Stimulated activated CD4-positive, alpha-beta T cell treated with anti-CD3 and anti-CD28 coated beads, Interleukin-4, amount 100 ng/mL, for 4 hours (primary cell): ENCODE results near the gene TTC28.

Experiments
- DNase-seq, 2 experiments: peaks; one replicate each; pipeline ENCODE4 v3.0.0-alpha.2; 2020

TTC28 gene

DNA sequence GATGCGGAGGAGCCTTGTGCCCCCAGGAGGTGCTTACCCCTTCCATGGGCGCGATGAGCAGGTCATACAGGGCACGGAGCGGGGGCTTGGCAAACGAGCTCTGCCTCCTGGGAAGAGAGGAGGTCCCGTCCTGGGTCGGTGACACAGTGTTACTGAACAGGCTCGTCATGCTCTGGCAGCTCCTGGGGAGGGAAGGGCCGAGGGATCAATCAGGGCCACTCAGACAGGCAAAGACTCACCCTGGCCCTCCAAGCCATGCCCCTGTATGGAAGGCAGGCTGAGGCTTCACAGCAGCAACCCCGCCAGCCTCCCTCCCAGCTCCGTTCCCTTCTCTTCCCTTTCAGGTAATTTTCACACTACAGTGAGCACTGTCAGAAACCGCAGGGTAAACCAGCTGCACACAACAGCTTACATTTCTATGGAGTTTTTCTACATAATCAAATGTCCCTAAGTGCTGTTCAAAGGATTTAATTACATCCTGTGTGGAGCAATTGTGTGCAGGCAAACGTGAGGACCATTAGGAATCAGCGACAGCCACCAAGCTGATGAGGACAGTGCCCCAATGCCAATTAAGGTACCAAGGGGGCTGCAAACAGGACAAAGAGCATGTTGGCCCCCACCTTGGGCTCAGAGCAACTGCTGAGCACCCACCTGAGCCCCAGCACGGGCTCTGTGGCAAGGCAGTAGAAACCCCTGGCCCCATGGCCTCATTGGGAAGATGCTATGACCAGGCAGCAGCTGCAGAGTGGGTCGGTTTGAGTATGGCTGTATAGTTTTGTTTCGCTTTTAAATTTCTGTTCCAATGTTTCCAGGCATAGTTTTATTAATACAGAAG, 665.2 kb downstream of the TTC28 start:
- DNase-seq, result no peak

DNA sequence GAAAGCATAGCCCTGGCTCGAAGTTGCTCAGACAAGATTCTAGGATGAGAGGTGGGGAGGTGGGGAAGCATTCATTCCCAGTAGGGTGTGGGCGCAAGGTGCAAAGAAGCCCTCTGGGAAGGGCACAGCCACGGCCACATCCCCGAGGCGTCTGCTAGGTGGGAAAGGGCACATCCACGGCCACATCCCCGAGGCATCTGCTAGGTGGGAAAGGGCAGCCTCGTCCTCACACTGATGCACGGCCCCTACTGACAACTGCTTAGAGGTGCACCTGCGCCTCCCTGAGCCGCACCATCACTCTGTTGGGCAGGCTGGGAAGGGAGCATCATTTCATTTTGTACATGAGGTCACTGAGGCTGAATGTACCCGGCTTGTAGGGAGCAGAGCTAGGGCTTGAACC, 666.0 kb downstream of the TTC28 start:
- DNase-seq, result no peak

DNA sequence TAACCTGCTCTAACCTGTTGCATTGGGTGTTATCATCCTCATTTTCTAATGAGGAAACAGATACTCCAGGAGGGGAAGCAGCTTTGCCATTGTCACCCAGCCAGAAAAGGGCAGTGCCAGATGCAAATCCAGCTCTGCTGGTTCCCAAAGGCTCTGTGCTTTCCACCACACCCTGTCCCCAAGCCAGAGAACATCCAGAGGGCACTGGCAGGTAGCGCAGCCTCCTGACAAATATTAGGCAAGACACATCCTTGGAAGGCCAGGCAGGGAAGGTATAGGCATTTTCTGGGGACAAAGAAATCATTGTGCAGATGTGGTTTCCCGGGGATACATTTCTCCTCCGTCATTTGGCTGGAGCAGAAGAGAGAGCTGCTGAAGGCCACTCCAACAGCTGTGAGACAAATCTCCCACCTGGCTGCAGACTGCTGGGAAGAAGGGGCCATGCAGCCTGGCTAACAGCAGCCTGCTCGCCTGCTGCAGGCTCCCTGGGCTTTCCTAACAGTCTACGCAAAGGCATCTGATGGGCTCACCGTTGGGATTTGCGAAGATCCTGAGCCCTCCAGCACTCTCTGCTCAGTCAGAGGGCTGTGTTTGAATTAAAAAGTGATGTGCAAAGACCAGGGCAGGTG, 666.7 kb downstream of the TTC28 start:
- DNase-seq, result no peak

DNA sequence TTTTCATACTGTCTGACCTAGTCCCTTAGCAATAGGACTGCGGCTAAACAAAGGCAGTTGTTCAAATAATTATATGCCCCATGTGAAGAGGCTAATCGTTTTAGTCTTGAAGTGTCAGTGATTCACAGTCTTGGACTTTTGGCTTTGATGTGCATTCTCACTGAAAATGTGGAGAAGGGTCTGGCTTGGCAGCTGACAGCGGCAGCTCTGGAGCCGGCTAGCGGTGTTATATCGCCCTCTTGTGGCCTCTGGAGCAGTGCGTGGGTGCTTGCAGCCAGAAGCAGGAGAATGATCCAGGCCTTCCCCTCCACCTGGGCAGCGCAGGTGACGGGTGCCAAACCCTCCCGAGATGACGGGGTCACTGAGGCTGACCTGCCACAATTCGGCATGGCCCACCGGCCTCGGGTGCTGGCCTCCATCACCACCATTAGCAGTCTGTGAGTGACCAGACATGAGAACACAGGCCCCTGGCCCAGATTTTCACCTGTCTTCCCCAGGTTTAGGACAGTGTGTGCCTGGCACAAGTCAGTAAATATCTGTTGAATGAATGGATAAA, 670.3 kb downstream of the TTC28 start:
- peak; percentile 69 to 70 for DNase-seq

DNA sequence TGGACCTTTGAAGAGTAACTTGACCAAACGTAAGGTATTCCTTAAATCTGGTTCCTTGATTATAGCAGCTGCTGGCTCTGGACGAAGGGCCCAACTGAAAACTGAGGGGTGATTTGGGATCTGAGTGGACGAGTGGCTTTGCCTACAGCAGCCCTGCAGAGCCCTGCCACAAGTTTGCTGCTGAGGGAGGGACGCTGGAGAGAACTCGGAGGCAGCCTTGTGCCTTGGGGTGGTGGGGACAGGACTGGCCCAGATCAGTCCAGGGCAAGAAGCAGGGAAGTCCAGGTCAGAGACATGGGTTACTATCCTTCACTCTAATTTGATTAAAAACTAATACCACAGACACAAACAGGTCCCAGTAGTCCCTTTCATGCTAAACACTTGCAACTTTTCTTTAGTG, 671.0 kb downstream of the TTC28 start:
- no peak for DNase-seq

DNA sequence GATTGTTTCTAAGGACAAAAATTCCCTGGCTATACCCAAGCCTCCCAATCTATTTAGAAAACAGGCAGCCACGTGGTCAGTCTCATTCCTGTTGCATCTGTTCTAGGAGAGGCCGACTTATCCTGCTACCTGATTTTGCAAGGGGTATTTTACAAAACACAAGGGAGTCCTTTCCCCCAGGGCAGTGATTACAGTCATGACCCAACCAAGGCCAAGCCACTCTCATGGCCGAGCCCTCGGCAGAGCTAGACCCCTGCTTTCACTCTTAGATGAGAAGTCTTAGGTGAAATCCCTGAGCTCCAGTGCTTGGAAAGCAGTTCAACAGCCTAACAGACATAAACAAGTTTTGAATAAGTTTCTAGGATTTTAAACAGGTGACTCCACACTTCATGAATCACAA, 671.6 kb downstream of the TTC28 start:
- DNase-seq, result no peak

DNA sequence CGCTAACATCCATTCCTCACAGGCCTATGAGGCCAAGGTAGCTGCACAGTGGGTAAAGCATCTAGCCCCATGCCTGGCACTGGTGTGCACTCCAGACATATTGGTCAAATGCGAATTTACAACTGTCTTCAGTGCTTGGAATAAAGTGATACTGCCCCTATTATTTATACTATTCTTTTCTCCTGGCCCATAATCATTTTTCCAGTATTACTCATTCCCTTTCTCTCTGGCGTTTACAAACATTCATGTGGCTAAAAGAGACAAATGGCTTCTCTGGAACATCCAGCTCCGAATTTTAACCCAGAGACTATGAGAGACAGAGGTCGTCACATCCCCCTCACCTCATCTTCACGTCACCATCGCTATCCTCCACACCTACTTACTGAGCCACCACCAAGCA, 673.4 kb downstream of the TTC28 start:
- DNase-seq, result no peak

DNA sequence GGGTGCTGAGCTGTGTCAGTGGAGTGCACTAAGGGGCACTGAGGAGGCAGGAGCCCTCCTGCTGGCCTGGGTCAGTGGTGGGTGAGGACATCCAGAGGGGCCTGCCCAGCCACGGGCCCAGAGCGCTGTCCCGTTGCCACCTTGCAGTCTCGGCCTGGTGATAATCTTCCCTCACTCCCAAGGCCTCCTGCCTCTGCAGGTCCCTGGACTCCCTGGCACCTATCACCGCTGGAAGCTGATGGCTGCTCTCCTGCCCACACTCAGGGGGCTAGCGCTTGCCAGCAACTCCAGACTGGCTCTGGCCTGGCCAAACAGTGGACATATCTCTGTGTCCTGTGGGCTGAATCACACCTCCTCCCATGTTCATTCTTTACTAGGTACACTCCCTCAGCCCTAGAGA, 674.1 kb downstream of the TTC28 start:
- DNase-seq, result no peak

DNA sequence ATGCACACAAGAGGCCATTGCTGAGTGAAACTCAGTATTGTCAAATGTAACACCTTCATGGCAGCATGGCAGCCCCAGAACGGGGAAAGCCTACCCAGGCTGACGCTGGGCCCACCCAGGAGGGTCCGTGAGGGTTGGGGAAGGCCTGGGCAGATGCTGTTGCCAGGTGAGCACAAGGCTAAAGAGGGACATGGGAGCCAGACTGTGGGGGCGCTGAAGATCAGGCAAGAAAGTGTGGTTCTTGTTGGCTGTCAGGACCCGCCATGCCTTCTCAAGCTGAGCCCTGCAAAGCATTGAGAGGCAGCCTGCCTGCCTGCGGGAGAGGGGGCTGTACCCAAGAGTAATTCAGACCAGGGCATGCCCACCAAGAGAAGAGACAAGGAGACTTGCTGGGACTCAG, 675.6 kb downstream of the TTC28 start:
- DNase-seq, result no peak

DNA sequence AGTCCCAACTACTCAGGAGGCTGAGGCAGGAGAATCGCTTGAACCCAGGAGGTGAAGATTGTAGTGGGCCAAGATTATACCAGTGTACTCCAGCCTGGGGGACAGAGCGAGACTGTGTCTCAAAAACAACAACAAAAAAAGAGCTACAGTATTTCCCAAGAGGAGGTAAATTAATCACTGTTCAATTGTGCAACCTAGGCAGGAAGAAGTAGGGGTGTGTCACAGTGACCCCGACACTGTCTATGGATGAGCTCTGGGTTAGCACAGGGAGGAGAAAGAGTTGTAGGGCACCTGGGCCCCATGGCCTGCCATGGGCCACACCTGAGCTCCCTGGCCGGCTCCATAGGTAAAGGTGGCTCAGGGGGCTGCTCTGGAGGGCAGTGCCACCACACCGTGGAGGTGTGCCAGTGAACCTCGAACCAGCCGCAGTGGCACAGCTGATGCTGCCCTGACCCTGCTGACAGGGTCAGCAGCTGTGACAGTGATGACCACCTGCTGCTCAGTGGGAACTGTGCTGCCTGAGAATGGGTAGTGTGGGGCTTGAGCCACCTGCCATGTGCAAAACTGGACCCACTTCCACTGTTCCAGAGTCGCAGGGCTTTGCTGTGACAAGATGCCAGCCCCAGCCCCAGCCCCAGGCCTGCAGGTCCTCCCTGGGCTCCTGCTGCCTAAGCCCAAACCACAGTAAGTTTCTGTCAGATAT, 676.6 kb downstream of the TTC28 start:
- DNase-seq, result no peak

DNA sequence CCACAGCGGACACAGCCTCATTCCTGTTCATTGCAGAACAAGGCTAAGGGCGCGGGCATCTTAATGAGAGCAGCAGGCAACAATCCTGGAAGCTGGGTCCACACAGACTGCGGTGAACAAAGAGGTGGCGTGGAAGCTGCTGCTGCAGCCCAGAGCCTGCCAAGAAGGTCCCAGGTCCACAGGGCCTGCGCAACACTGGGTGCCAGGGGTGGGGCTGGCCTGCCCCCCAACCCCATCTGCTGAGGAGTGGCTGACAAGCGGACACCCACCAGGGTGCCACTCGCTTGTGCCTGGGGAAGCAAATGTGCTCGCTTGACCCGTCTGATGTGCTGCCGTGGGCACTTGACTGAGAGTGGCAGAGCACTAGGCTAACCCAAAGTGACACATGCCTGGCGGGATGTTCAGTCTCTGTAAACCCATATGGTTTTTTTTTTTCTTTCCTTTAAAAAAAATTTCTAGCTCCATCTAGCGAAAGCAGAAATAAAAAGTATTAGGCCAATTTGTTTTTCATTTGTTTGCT, 677.4 kb downstream of the TTC28 start:
- no peak for DNase-seq

DNA sequence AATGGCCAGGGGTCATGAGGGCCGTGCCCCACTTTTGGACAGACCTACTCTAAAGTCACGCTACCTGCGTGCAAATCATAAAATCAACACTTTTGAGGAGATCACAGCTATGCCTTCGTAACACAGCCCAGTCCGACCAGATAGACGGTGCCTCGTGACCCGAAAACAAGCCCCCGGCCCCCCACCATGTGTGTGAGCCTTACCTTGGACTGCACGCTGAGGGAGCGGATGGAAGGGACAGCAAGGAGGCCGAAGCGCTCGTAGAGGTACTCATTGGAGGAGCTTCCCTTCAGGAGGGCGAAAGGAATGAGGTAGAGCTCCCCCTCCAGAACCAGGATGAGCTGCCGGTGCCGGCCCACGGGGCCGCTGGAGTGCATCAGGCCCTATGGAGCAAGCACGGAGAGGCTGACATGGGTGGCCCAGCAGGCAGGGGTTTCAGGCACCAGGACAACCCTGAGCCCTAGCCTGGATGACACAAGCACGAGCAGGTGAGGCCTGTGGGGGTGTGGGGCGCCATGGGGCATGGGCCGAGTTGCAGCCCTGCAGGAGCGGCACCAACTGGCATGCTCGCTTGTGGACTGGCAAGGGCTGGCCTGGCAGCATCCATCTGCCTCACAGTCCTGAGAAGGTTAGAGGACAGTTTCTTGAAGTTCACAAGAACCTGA, 678.3 kb downstream of the TTC28 start:
- no peak for DNase-seq

DNA sequence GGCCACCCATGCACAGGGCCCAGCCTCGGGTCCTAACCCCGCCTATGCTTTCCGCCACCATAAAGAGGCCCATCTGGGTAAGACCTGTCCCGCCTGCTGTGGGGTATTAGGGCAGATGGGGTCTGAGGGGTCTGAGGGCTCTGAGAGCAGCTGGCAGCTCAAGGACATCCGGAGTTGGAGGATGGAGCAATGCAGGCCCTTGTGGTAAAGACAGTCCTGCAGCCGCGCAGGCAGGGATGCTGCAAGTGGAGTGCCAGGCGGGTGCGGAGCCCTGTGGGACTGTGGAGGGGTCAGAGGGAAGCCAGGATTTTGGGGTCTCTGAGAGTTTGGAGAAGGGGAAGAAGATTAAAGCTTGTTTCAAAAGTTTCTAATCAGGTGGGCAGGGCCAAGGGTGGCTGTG, 679.3 kb downstream of the TTC28 start:
- DNase-seq, result no peak

DNA sequence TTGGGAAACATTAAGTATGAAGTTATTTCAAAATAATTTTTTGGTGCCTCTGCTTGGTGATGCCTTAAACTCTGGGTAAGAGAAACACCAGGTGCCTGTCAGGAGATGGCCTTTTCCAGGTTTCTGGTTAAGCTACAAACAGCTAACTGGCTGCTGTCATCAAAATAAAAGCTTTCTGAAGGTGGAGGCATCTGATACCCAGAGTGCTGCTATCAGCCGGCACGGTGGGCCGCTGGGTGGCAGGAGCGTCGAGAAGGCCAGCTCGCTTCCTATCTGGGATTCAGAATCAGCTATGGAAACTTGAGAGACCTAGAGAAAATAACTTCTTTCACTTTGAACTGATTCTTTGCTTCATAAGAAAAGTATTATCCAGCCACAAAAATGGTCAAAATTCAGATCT, 679.8 kb downstream of the TTC28 start:
- DNase-seq, result no peak

DNA sequence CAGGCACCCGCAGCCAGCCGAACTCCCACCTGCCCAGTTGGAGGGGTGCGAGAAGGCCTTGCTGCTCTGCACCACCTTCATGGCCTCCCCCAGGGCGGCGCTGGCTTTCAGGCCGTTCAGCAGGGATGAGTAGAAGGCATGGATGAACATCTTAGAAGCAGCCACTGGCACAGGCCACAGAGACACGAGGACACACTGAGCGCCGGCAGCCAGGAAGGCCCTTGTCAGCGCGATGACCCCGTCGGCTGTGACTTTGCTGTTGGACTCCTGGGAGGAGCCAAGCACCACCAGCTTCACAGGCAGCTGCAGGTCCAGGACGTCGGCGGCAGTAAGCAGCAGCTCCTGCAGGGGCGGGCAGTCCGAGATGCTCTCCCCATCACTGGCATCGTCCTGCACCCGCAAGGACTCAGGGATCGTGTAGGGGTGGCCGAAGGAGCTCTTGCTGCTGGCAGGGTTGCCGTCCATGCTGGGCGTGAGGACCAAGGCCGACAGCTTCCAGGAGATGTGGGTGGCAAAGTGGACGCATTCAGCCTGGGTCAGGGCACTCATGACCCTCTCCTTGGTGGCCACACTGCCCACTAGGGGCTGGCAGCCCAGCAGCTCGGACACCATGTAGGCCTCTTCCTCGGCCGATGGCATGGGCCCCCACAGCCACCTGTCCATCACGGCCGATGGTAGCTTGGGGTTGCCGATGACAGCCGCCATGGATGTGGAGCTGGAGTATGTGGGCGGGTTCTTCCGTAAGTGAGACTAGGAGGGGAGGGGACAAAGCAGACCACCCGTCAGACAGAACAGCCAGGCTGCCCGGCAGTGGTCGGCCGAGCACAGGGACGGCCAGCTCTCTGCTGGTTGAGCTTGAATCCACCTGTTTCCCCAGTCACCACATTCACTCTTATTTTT, 680.9 kb downstream of the TTC28 start:
- no peak for DNase-seq

DNA sequence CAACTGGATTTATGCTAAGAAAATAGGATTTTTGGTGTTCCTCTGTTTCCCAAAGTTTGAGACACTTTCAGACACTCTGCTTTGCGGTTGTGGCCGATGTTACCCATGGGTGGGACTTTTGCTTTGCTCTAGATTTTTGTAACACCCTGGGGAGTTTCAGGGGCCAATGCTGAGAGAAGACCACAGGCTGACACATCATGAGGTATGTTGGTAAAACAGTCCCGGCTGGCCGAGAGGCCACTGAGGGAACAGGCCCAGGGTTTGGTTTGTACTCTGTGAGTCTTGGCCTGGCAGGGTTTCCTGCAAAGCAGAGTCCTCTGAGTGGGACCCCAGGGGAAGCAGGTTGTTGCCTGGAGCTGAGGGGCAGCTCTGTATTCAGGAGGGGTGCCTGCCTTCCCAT, 682.1 kb downstream of the TTC28 start:
- DNase-seq, result no peak

DNA sequence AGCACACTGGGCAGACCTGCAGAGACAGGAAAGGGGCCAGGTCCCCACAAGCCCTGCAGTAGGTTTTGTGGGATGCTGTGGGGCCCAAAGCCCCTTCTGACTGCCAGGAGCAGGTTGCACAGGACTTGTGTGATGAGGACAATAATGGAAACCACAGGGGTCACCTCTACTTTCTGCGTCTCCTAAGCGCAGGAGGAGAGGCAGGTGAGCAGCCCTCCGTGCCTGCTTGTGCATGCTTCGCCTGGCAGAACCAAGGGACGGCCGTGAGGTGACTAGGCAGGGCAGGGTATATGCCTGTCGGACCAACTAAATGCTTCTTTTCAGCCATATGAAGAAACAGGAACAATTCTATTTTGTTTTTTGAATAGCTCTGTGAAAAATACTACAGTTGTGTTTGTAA, 682.7 kb downstream of the TTC28 start:
- no peak for DNase-seq

DNA sequence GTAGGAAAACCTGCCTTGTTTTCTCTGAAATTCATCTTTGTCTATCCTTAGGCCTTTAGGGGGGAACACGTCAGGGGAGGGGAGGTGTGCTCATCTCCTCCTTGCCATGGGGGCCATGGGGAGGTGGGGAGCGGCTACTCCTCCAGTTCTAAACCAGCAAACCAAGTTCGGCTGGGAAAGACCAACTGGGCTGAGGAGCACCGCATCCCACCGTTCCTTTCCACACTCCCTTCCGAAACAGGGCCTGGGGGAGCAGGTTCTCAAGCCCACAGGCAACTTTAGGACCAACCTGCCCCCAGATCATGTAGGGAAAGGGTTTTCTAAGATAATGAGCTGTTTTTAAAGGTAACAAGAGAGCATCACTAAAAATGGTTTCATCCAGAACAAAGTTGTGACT, 683.1 kb downstream of the TTC28 start:
- no peak for DNase-seq

DNA sequence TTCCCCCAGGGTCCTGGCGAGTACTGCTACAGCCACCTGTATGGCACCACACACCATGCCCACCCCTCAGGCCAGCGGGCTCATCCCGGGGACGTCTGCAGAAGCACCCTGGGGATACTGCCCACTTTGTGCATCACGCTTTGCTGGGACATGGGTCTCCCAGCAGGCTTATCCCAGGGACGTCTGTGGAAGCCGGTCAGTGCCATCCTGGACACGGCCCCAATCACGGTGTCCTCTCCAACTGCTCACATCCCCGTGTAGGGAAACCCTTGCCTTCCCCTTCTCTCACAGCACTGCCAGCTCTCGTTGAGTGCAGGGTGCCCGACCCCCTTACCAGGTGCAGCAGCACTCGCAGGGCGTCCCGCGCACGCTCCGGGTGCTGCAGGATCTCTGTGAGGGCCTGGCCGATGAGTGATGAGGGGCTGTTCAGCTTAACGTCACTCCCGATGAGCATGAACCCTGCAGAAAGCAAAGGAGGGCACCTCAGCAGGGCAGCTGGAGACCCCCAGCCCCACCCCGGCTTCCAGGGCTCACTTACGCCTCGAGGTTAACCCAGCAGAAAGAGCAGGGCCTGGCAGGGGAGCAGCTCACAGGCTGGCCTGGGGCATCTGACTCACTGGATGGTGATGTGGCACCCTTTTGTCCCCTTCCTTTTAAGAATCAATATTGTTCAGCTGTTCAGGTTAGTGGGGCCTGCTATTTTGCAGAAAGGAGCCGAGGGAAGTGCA, 683.7 kb downstream of the TTC28 start:
- DNase-seq, result no peak

DNA sequence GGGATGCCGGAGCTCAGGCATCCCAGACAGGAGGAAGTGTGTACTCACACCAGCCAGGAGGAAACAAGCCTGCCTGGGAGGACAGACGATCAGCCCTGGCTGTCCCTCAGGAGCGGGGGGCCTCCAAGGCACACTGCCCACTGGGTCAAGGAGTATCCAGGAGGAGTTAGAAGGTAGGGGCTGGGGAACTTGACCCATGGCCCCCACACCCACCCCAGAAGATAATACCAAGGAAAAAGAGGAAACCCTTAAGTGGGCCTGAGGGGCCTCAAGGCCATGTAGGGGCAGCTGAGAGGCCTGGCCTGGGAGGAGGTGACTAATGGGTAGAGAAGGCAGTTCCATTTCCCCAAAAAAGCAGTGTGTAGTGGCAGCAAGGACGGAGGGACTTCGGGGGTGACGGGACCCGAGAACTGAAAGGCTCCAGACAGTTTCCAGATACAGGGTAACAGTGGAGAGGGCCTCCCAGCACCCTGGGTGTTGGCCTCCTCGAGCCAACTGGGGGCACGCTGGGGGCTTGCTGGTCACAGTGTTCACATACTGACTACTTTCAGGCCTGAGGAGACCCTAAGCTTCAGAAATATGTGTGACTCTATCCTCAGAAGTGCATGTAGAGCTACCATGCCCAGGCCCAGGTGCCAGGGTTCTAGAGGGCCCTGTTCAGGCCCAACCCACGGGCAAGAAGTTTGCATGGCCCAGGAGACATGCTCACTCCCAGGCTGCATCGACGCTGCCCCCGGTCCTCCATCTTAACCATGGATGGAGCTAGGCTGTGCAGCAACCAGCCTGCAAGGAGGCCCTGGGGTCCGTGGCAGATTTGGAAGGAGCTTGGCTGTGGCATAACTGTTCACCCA, 684.9 kb downstream of the TTC28 start:
- DNase-seq, result no peak
